Transverse colon (tissue), 4 donors: ENCODE measurements around the gene CNGA1.

Source experiments
- CTCF ChIP-seq, 5 experiments: fragments of 200-600 bp in 3 of 5; fragments of 450-650 bp in 2 of 5; sonication (generic) in 3 of 5; IDR thresholded peaks; 1 replicate in 2 of 5; 2 replicates in 3 of 5; pipeline ENCODE4 v1.5.1; 2016 to 2017; ENCODE audit warnings: antibody characterized with exemption in 5 of 5, inconsistent platforms in 3 of 5, mild to moderate bottlenecking in 2 of 5, moderate library complexity in 1 of 5
- POLR2A ChIP-seq: fragments of 450-650 bp; IDR thresholded peaks from one replicate; pipeline ENCODE4 v1.6.1; 2016; ENCODE audit warnings: antibody characterized with exemption, mild to moderate bottlenecking, moderate library complexity
- POLR2AphosphoS5 ChIP-seq, 3 donors: sonication (generic); formaldehyde crosslinking; IDR thresholded peaks; one replicate each; pipeline ENCODE4 v1.6.1; 2016; ENCODE audit warnings: antibody characterized with exemption in 3 of 3

- TF ChIP-seq CTCF (IDR thresholded peaks at IDR 0.05): no peak
- no peak for TF ChIP-seq POLR2A
- TF ChIP-seq POLR2AphosphoS5 (IDR thresholded peaks at IDR 0.05): no peak
These were observed 16.2 kb upstream of the CNGA1 start for GRCh38 chr4:48032721-48033120.
